GM23338 (cell line): ENCODE data around the gene TNFRSF21.

ENCODE experiments used
- CREB1 ChIP-seq: fragments of 250-450 bp; sonication (Bioruptor Pico); IDR thresholded peaks from 2 replicates; pipeline ENCODE4 v1.5.0; 2020; ENCODE audit warnings: low read depth, mild to moderate bottlenecking, moderate library complexity
- CTCF ChIP-seq, 2 experiments: fragments of 200-600 bp in 1 of 2; sonication (generic) in 1 of 2; conservative IDR thresholded peaks; 2 replicates each; pipeline versions ENCODE4 v1.5.1 to v1.6.1; 2016 to 2017; ENCODE audit warnings: antibody characterized with exemption in 2 of 2, low read depth in 2 of 2, mild to moderate bottlenecking in 2 of 2, moderate library complexity in 1 of 2
- EZH2 ChIP-seq: fragments of 200-600 bp; sonication (generic); IDR thresholded peaks from one replicate; pipeline ENCODE4 v1.8.0; 2017; ENCODE audit warnings: antibody characterized with exemption, mild to moderate bottlenecking, low read depth; ENCODE audit not compliant: unreplicated experiment
- EZH2phosphoT487 ChIP-seq: fragments of 200-600 bp; sonication (generic); IDR thresholded peaks from one replicate; pipeline ENCODE4 v1.8.1; 2018; ENCODE audit warnings: antibody characterized with exemption; ENCODE audit not compliant: unreplicated experiment
- JUNB ChIP-seq: IDR thresholded peaks from one replicate; pipeline ENCODE4 v1.6.1; 2016; ENCODE audit warnings: antibody characterized with exemption; ENCODE audit not compliant: unreplicated experiment
- POLR2AphosphoS5 ChIP-seq: IDR thresholded peaks from 2 replicates; pipeline ENCODE4 v1.6.1; 2016; ENCODE audit warnings: antibody characterized with exemption, low read depth
- REST ChIP-seq: IDR thresholded peaks from one replicate; pipeline ENCODE4 v1.6.1; 2018; ENCODE audit warnings: antibody characterized with exemption; ENCODE audit not compliant: unreplicated experiment
- ZNF114 ChIP-seq: fragments of 250-450 bp; sonication (Bioruptor Pico); IDR thresholded peaks from 2 replicates; pipeline ENCODE4 v1.5.0; 2020; ENCODE audit warnings: mild to moderate bottlenecking, moderate library complexity

- peak; percentile 7 to 21; a peak in 1 of 4 replicates for TF ChIP-seq CTCF (conservative IDR thresholded peaks at IDR 0.05; ENCODE audit: low read depth in 2 of 2)
- TF ChIP-seq REST = no peak
- no peak for TF ChIP-seq ZNF114 (CRISPR knock-in tag)
- TF ChIP-seq EZH2 = no peak
- TF ChIP-seq JUNB = no peak
- TF ChIP-seq EZH2phosphoT487 = no peak
- TF ChIP-seq POLR2AphosphoS5 = no peak
- TF ChIP-seq CREB1 (CRISPR knock-in tag) = no peak
Measured at GRCh38 chr6:47252633-47253032, 57.1 kb downstream of the TNFRSF21 start.
